GM23338 (cell line): ENCODE measurements around the gene OSBPL10. TPM values are rescaled to one million over a fixed set of nuclear protein-coding genes. Genes with fewer than 3 reads are reported as not detected.

Source experiments
- ATAC-seq: fragments of 200-7000 bp; cut with Tn5 transposase; 3 replicates; pipeline ENCODE4 v1.9.1; 2020
- DNase-seq: peaks from one replicate; pipeline ENCODE4 v3.0.0-alpha.2; 2015; ENCODE audit warnings: low spot score
- H2AFZ ChIP-seq: fragments of 200-600 bp; sonication (generic); 2 replicates; pipeline ENCODE4 v1.8.0; 2016; ENCODE audit warnings: antibody characterized with exemption, mild to moderate bottlenecking, moderate library complexity
- H3F3A ChIP-seq: fragments of 200-600 bp; sonication (generic); replicated peaks from 2 replicates; pipeline ENCODE4 v1.8.0; 2017; ENCODE audit warnings: antibody characterized with exemption, mixed run types, low read depth
- H3K27ac ChIP-seq: fragments of 200-600 bp; sonication (generic); 2 replicates; pipeline ENCODE4 v1.6.1; 2016; ENCODE audit warnings: low read depth
- H3K27me3 ChIP-seq: fragments of 200-600 bp; sonication (generic); 2 replicates; pipeline ENCODE4 v1.8.0; 2016; ENCODE audit warnings: mild to moderate bottlenecking, mixed run types, moderate library complexity; ENCODE audit not compliant: insufficient read depth
- H3K36me3 ChIP-seq: fragments of 200-600 bp; sonication (generic); 2 replicates; pipeline ENCODE4 v1.8.0; 2016; ENCODE audit warnings: mild to moderate bottlenecking; ENCODE audit not compliant: insufficient read depth
- H3K4me1 ChIP-seq: fragments of 200-600 bp; sonication (generic); 2 replicates; pipeline ENCODE4 v1.8.0; 2016; ENCODE audit warnings: mild to moderate bottlenecking, moderate library complexity; ENCODE audit not compliant: insufficient read depth
- H3K4me2 ChIP-seq: fragments of 200-600 bp; sonication (generic); 2 replicates; pipeline ENCODE4 v1.7.1; 2017; ENCODE audit warnings: mixed run types
- H3K4me3 ChIP-seq: fragments of 200-600 bp; sonication (generic); 2 replicates; pipeline ENCODE4 v1.6.1; 2016; ENCODE audit warnings: mixed run types
- H3K79me2 ChIP-seq: fragments of 200-600 bp; sonication (generic); replicated peaks from 2 replicates; pipeline ENCODE4 v1.8.0; 2017; ENCODE audit warnings: mild to moderate bottlenecking; ENCODE audit not compliant: insufficient read depth
- H3K9me2 ChIP-seq: fragments of 200-600 bp; sonication (generic); 2 replicates; pipeline ENCODE4 v1.8.0; 2017; ENCODE audit not compliant: insufficient read depth
- H4K20me1 ChIP-seq: fragments of 200-600 bp; sonication (generic); replicated peaks from 2 replicates; pipeline ENCODE4 v1.8.0; 2017; ENCODE audit warnings: mild to moderate bottlenecking; ENCODE audit not compliant: insufficient read depth
- H3K27ac Mint-ChIP-seq: 2 replicates; pipeline ENCODE4 v1.8.0; 2020; ENCODE audit warnings: inconsistent platforms, mild to moderate bottlenecking, moderate library complexity, mixed read lengths
- H3K27me3 Mint-ChIP-seq: 3 replicates; pipeline ENCODE4 v1.8.0; 2022; ENCODE audit warnings: low read depth, mild to moderate bottlenecking, moderate library complexity, mixed read lengths, inconsistent platforms; ENCODE audit not compliant: insufficient read depth, poor library complexity
- H3K36me3 Mint-ChIP-seq: 3 replicates; pipeline ENCODE4 v1.8.0; 2021; ENCODE audit warnings: low read depth, mild to moderate bottlenecking, inconsistent platforms, moderate library complexity, mixed read lengths
- H3K4me1 Mint-ChIP-seq: 3 replicates; pipeline ENCODE4 v1.8.0; 2020; ENCODE audit warnings: mild to moderate bottlenecking, inconsistent platforms, mixed read lengths
- H3K4me3 Mint-ChIP-seq: 3 replicates; pipeline ENCODE4 v1.8.0; 2021; ENCODE audit warnings: moderate library complexity, mild to moderate bottlenecking, inconsistent platforms, mixed read lengths
- H3K9me3 Mint-ChIP-seq: 3 replicates; pipeline ENCODE4 v1.8.0; 2020; ENCODE audit warnings: moderate library complexity, mild to moderate bottlenecking, inconsistent platforms, mixed read lengths
- CREB1 ChIP-seq: fragments of 250-450 bp; sonication (Bioruptor Pico); IDR thresholded peaks from 2 replicates; pipeline ENCODE4 v1.5.0; 2020; ENCODE audit warnings: low read depth, mild to moderate bottlenecking, moderate library complexity
- CTCF ChIP-seq, 2 experiments: fragments of 200-600 bp in 1 of 2; sonication (generic) in 1 of 2; conservative IDR thresholded peaks; 2 replicates each; pipeline versions ENCODE4 v1.5.1 to v1.6.1; 2016 to 2017; ENCODE audit warnings: antibody characterized with exemption in 2 of 2, low read depth in 2 of 2, mild to moderate bottlenecking in 2 of 2, moderate library complexity in 1 of 2
- ETS1 ChIP-seq: IDR thresholded peaks from 2 replicates; pipeline ENCODE4 v1.6.1; 2016; ENCODE audit warnings: antibody characterized with exemption
- EZH2 ChIP-seq: fragments of 200-600 bp; sonication (generic); IDR thresholded peaks from one replicate; pipeline ENCODE4 v1.8.0; 2017; ENCODE audit warnings: antibody characterized with exemption, mild to moderate bottlenecking, low read depth; ENCODE audit not compliant: unreplicated experiment
- EZH2phosphoT487 ChIP-seq: fragments of 200-600 bp; sonication (generic); IDR thresholded peaks from one replicate; pipeline ENCODE4 v1.8.1; 2018; ENCODE audit warnings: antibody characterized with exemption; ENCODE audit not compliant: unreplicated experiment
- JUNB ChIP-seq: IDR thresholded peaks from one replicate; pipeline ENCODE4 v1.6.1; 2016; ENCODE audit warnings: antibody characterized with exemption; ENCODE audit not compliant: unreplicated experiment
- NANOG ChIP-seq: IDR thresholded peaks from 2 replicates; pipeline ENCODE4 v1.6.1; 2016; ENCODE audit warnings: antibody characterized with exemption, borderline replicate concordance
- POLR2AphosphoS5 ChIP-seq: IDR thresholded peaks from 2 replicates; pipeline ENCODE4 v1.6.1; 2016; ENCODE audit warnings: antibody characterized with exemption, low read depth
- REST ChIP-seq: IDR thresholded peaks from one replicate; pipeline ENCODE4 v1.6.1; 2018; ENCODE audit warnings: antibody characterized with exemption; ENCODE audit not compliant: unreplicated experiment
- STAT1 ChIP-seq: IDR thresholded peaks from one replicate; pipeline ENCODE4 v1.6.1; 2016; ENCODE audit warnings: antibody characterized with exemption; ENCODE audit not compliant: unreplicated experiment
- ZNF114 ChIP-seq: fragments of 250-450 bp; sonication (Bioruptor Pico); IDR thresholded peaks from 2 replicates; pipeline ENCODE4 v1.5.0; 2020; ENCODE audit warnings: mild to moderate bottlenecking, moderate library complexity
- ZNF331 ChIP-seq: fragments of 250-450 bp; sonication (Bioruptor Pico); IDR thresholded peaks from 2 replicates; pipeline ENCODE4 v1.5.0; 2020; ENCODE audit warnings: low read depth, mild to moderate bottlenecking, moderate library complexity
- ZNF462 ChIP-seq: fragments of 250-450 bp; sonication (Bioruptor Pico); IDR thresholded peaks from 2 replicates; pipeline ENCODE4 v1.5.0; 2020; ENCODE audit warnings: mild to moderate bottlenecking, moderate library complexity
- polyA plus RNA-seq: library from polyadenylated mRNA; unstranded; fragments of >200 nt; fragmentation: Nextera tagmentation; extraction: Ambion mirVana; gene quantifications from 2 replicates; pipeline ENCODE4 v1.2.1, GENCODE V29; 2016
- total RNA-seq: library from RNA; depleted of rRNA; stranded (reverse); fragments of >200 nt; shearing (Covaris generic); gene quantifications from 2 replicates; pipeline ENCODE4 v1.2.3, GENCODE V29; 2014

Gene OSBPL10
- total and polyA plus RNA-seq, 2 experiments from 2014 or later: 23.8 to 149 TPM

- no peak overlapping the region for H3K4me2 ChIP-seq
Observed at GRCh38 chr3:31752305-31753049, 228.6 kb downstream of the OSBPL10 start.

More at GRCh38 chr3:31752305-31753049, 228.6 kb downstream of the OSBPL10 start:
- no peaks in the 10 kb centered on the region; the same call in 1 of the 2 replicates for H3K36me3 ChIP-seq
- H4K20me1 ChIP-seq: peaks cover 11% of the 10 kb centered on the region
- ATAC-seq: no peak
- peaks cover 7% of the 10 kb centered on the region for H3K36me3 Mint-ChIP-seq
- H3K79me2 ChIP-seq: peaks cover 42% of the 10 kb centered on the region
- peaks cover 9% of the 10 kb centered on the region for H3K27me3 Mint-ChIP-seq
- H3K4me1 ChIP-seq: no peaks in the 10 kb centered on the region; the same call in none of the 2 replicates
- H3K4me3 ChIP-seq: no peak overlapping the region
- peaks cover 22% of the 10 kb centered on the region for H3K4me1 Mint-ChIP-seq
- H3K27ac ChIP-seq: no peak overlapping the region
- H3K27me3 ChIP-seq: no peaks in the 10 kb centered on the region
- DNase-seq: no peak
- H3K27ac Mint-ChIP-seq: no peak overlapping the region
- H3K9me3 Mint-ChIP-seq: no peaks in the 10 kb centered on the region
- no peaks in the 10 kb centered on the region for H3F3A ChIP-seq
- H3K4me3 Mint-ChIP-seq: no peak overlapping the region
- no peak overlapping the region for H2AFZ ChIP-seq
- no peak for TF ChIP-seq ZNF114
- TF ChIP-seq JUNB: no peak
- TF ChIP-seq STAT1: no peak
- no peak for TF ChIP-seq ZNF462 (CRISPR knock-in tag)
- TF ChIP-seq REST: no peak
- TF ChIP-seq CREB1 (CRISPR knock-in tag): no peak
- TF ChIP-seq EZH2phosphoT487: no peak
- TF ChIP-seq POLR2AphosphoS5: no peak
- TF ChIP-seq NANOG: no peak
- TF ChIP-seq CTCF (conservative IDR thresholded peaks at IDR 0.05; ENCODE audit: low read depth in 2 of 2): no peak
- TF ChIP-seq EZH2: no peak
- no peak for TF ChIP-seq ZNF331 (CRISPR knock-in tag)
- no peak for TF ChIP-seq ETS1
- H3K9me2 ChIP-seq: no peaks in the 10 kb centered on the region
